NCI-H128 (cell line): ENCODE results near the gene GATM.
"Not testable (repeated sequence)": the region's sequence is repeated elsewhere in the genome, so short reads cannot be mapped to it uniquely, and the experiment has no call there.

Experiments used
- DNase-seq: peaks from one replicate; lab custom pipeline; 2025; ENCODE audit not compliant: unreplicated experiment; lab: John Stamatoyannopoulos, UW

Gene GATM

GRCh38 chr15:45355860-45356259 lies 22.5 kb downstream of the GATM start:
- no peak for DNase-seq

DNA sequence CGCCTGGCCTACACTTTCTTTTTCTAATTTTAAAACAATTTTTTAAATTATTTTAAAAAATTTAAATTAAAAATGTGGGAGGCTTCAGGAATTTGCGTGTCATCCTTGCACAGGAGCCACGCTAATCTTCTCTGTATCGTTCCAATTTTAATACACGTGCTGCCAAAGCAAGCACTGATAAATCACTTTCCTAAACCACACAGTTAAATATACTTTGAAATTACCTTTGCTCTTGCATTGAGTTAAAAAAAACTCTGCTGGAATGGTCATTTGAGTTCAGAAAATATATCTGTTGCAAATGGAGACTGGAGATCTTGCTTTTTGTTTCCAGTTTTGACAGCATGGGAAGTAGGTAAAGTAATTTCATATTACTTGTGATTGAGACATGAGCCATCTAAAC lies 23.6 kb downstream of the GATM start:
- no peak for DNase-seq

- no peak for DNase-seq
Observed at GRCh38 chr15:45351227-45351626, 27.1 kb downstream of the GATM start.

DNA sequence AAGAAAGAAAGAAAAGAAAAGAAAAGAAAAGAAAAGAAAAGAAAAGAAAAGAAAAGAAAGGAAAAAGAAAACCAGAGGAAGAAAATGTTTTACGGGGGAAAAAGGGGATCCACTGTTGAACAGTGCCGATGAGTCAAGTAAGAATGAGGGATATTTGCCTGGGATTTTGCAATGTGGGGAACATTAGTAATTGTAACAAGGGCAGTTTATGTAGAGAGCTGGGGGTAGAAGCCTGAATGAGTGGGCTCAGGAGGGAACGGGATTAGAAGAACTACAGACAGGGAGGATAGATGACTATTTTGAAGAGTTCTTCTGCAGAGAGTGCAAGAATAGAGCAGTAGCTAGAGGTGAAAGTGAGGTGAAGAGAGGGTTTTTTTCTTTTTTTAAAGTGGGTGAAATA lies 28.7 kb downstream of the GATM start:
- DNase-seq: no peak

GRCh38 chr15:45347989-45348388 lies 30.4 kb downstream of the GATM start:
- no peak for DNase-seq

DNA sequence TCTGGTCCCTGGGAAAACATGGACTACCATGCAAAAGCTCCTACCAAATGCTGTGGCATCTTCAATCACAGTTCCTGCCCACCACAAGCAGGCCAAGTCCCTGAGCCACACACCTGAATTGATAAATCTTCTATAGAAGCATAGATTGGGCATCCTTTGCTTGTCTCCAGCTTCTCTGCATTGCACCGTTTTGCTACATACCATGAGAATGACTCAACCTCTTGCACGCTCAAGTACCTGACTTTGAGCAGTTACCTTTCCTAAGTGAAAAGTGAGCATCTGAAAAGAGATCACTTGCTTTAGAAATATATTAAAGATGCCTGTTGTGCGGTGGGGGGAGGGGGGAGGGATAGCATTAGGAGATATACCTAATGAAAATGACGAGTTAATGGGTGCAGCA lies 31.3 kb downstream of the GATM start:
- no peak for DNase-seq

DNA sequence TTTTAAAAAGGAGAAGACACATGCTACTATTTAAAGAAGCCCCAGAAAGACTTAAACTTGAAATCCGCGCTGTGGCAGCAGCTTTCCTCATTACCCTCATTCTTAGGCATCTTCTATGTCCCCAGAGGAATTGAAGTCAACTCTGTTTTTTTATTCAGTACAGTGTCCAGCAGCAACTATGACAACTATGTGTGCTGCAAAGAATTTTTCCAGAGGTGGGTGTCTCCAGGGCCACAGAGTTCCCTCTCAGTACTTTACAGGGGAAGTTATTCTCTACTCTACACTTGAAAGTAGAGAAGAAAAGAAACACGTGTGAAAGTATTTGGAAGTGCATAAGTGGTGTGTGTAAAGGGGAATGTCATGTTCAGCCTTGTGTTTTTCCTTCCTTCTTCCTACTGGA lies 32.0 kb downstream of the GATM start:
- no peak for DNase-seq

GRCh38 chr15:45343258-45343860 lies 35.0 kb downstream of the GATM start:
- DNase-seq: no peak

- DNase-seq: no peak
Observed at GRCh38 chr15:45341790-45342189, 36.6 kb downstream of the GATM start.

DNA sequence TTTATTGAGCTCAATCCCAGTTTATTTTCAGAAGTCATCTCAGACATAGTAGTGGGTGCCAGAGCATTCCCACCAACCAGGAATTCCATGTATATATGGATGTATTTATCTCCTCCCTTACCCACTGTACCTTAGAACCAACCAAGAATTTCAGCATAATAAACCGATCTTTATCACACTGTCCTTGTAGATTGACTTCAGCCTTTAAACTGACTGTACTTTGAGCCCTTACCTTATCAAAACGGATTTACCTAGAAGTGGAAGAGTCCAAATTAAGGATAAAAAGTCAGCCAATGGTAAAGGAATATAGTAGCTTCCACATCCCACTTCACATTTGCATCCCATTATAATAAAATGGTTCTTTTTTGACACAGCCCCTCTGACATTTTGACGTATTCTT lies 37.9 kb downstream of the GATM start:
- no peak for DNase-seq

- no peak for DNase-seq
Observed at GRCh38 chr15:45338417-45338816, 39.9 kb downstream of the GATM start.

GRCh38 chr15:45337224-45337623 lies 41.1 kb downstream of the GATM start:
- DNase-seq: no peak

DNA sequence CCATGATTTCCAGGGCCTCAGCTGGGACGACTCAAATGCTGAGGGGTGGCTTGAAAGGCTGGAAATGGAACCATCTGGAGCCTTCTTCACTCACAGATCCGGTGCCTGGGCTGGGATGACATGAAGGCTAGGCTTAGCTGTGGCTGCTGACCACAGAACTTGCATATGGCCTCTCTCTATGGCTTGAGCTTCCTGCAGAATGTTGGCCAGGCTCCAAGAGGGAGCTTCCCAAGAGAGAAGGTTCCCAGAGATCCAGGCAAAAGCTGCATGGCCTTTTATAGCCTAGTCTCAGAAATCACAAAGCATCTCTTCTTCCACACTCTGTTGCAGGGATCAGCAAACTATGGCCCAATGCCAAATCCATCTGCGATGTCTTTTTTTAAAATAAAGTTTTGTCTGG lies 44.8 kb downstream of the GATM start:
- DNase-seq: no peak

DNA sequence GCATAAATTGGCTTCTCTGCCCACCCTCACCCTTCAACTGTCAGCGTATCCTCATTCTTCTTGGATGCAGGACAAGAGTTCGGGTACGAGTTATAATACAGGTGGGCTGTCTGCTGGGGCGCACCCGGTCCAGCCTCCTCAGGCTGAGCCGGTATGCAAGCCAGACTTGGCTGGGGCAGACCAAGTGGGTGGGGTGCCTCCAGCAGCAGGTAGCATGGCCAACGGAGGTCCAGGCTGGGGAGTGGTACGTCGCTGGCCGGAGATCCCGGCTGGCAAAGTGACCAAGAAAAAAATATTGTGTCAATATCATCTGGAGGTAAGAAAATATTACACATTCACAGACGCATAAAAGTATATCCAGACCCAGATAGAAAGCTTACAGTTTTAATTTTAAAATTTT lies 45.6 kb downstream of the GATM start:
- no peak for DNase-seq

DNA sequence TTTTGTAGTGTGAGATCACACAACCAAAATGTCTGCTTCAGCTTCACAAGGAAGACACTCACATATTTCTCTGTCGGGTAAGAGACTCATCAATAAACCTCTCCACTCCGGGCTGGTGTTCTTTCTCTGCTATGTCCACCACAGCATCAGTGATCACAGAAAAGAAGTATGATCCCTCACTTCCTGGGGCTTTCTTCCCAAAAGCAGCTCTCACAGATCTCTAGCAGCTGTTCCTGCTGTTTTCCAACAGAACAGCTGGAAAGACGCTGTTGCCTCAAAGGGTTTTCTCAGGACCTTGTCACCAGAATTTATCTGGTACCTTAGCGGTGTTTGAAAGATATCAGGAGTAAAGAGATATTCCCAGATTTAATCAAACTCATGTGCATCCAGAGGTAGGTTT lies 46.4 kb downstream of the GATM start:
- no peak for DNase-seq

- no peak for DNase-seq
Observed at GRCh38 chr15:45328663-45329062, 49.7 kb downstream of the GATM start.

GRCh38 chr15:45326741-45327140 lies 51.6 kb downstream of the GATM start:
- no peak for DNase-seq

DNA sequence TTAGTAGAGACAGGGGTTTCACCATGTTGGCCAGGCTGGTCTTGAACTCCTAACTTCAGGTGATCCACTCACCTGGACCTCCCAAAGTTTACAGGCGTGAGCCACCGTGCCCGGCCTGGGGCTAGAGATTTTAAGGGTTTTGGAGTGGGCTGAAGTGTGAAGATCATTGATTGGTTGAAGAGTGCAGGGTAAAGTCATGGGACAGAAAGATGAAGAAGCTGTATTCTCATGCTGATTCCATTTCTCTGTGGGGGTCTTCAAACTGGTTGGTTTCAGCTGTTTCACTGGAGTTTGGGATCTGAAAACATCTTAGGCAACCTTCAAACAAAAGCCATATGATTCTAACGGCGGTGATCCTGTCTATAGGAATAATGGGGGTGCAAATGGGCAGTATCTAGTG lies 52.1 kb downstream of the GATM start:
- DNase-seq: no peak

- no peak for DNase-seq
Observed at GRCh38 chr15:45320581-45321205, 57.7 kb downstream of the GATM start.

DNA sequence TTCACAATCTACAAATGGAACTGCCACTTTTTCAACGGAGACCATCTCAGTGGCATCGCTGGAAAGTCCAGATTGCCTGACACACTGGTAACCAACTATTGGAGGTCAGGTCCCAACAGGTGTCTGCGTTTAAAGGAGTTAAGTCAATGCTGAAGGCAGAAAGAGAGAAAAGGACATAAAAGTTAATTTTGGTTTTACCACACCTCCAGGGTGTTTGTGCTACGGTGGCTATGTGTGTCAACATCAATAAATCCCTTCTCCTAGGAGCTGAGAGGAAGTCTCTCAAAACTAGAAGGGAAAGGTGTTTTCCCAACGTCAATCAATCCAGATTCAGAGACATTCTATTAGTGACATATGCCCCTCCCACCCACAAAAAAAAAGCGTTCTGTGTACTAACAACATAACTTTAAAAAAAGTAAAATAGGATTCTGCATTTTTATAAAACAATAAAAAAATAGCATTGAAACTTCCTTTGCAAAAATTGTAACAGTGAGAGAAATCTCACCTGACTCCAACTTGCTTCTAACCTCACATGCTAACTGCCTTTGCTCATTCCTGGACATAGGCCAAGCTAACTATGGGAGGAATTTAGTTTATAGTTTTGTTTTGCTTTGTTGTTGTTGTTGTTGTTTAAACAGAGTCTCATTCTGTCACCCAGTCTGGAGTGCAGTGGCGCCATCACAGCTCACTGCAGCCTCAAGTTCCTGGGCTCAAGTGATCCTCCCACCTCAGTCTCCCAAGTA lies 58.7 kb downstream of the GATM start:
- no peak for DNase-seq

GRCh38 chr15:45314960-45315359 lies 63.4 kb downstream of the GATM start:
- no peak for DNase-seq

DNA sequence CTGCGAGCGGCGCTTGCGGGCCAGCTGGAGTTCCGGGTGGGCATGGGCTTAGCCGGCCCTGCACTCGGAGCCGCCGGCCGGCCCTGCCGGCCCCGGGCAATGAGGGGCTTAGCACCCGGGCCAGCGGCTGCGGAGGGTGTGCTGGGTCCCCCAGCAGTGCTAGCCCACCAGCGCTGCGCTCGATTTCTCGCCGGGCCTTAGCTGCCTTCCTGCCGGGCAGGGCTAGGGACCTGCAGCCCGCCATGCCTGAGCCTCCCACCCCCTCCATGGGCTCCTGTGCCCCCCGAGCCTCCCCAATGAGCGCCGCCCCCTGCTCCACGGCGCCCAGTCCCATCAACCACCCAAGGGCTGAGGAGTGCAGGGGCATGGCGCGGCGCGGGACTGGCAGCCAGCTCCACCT lies 64.2 kb downstream of the GATM start:
- not testable (repeated sequence) for DNase-seq
